PC-3 (cell line): Measurements from ENCODE around the gene HBB. TPM values are rescaled to one million over a fixed set of nuclear protein-coding genes. Genes with fewer than 3 reads are reported as not detected.

ENCODE experiments used
- ATAC-seq: fragments of 200-7000 bp; cut with Tn5 transposase; 2 replicates; pipeline ENCODE4 v1.9.1; 2020; ENCODE audit warnings: mild to moderate bottlenecking, moderate library complexity
- BruUV-seq: library from RNA; stranded (reverse); fragments of 400-500 nt; replicated peaks from 2 replicates; lab custom pipeline; 2021; lab: Mats Ljungman, UMichigan
- CTCF ChIA-PET: fragments of 300-600 bp; sonication (Branson Sonifier 250); formaldehyde crosslinking; loops from one replicate; lab custom pipeline; 2022; ENCODE audit warnings: antibody characterized with exemption; lab: Charles Lee
- POLR2A ChIA-PET: fragments of 300-600 bp; sonication (Branson Sonifier 250); formaldehyde crosslinking; loops from one replicate; lab custom pipeline; 2022; ENCODE audit warnings: antibody characterized with exemption; ENCODE audit not compliant: unreplicated experiment; lab: Charles Lee
- DNase-seq: peaks from one replicate; pipeline ENCODE4 v3.0.0-alpha.2; 2015
- H2AFZ ChIP-seq: fragments of 300-600 bp; sonication (generic); 2 replicates; pipeline ENCODE4 v1.6.0; 2016; ENCODE audit warnings: antibody characterized with exemption, low read length
- H3F3A ChIP-seq: fragments of 300-600 bp; sonication (generic); one replicate; pipeline ENCODE4 v1.6.0; 2017; ENCODE audit warnings: antibody characterized with exemption, low read length, control low read depth, mild to moderate bottlenecking; ENCODE audit not compliant: unreplicated experiment
- H3K27ac ChIP-seq: fragments of 300-600 bp; sonication (generic); 2 replicates; pipeline ENCODE4 v1.5.1; 2016; ENCODE audit warnings: mild to moderate bottlenecking, low read length
- H3K27me3 ChIP-seq: fragments of 300-600 bp; sonication (generic); 2 replicates; pipeline ENCODE4 v1.6.1; 2016; ENCODE audit warnings: low read length, mixed read lengths
- H3K36me3 ChIP-seq: fragments of 300-600 bp; sonication (generic); 2 replicates; pipeline ENCODE4 v1.6.1; 2016; ENCODE audit warnings: low read depth, mixed run types, low read length, mixed read lengths
- H3K4me1 ChIP-seq: fragments of 300-600 bp; sonication (generic); 2 replicates; pipeline ENCODE4 v1.5.1; 2016; ENCODE audit warnings: low read length; ENCODE audit not compliant: insufficient read depth
- H3K4me2 ChIP-seq: fragments of 300-600 bp; sonication (generic); 2 replicates; pipeline ENCODE4 v1.6.0; 2016; ENCODE audit warnings: low read length
- H3K4me3 ChIP-seq: fragments of 300-600 bp; sonication (generic); 2 replicates; pipeline ENCODE4 v1.5.1; 2016; ENCODE audit warnings: mild to moderate bottlenecking, low read length, mixed read lengths
- H3K79me2 ChIP-seq: fragments of 300-600 bp; sonication (generic); 2 replicates; pipeline ENCODE4 v1.6.1; 2017; ENCODE audit warnings: low read length, mixed read lengths
- H3K9ac ChIP-seq: fragments of 300-600 bp; sonication (generic); 2 replicates; pipeline ENCODE4 v1.6.0; 2016; ENCODE audit warnings: mild to moderate bottlenecking, low read length
- H3K9me2 ChIP-seq: fragments of 300-600 bp; sonication (generic); replicated peaks from 2 replicates; pipeline ENCODE4 v1.6.1; 2016; ENCODE audit warnings: mixed run types, low read length, mixed read lengths
- H3K9me3 ChIP-seq: fragments of 300-600 bp; sonication (generic); 2 replicates; pipeline ENCODE4 v1.6.1; 2016; ENCODE audit warnings: low read length, mixed read lengths
- H4K20me1 ChIP-seq: fragments of 300-600 bp; sonication (generic); 2 replicates; pipeline ENCODE4 v1.6.1; 2016; ENCODE audit warnings: low read length, mixed read lengths
- EZH2 ChIP-seq: fragments of 300-600 bp; sonication (generic); IDR thresholded peaks from one replicate; pipeline ENCODE4 v1.6.1; 2017; ENCODE audit warnings: antibody characterized with exemption, mild to moderate bottlenecking, low read length; ENCODE audit not compliant: unreplicated experiment
- EZH2phosphoT487 ChIP-seq: fragments of 300-600 bp; sonication (generic); IDR thresholded peaks from 2 replicates; pipeline ENCODE4 v1.6.1; 2018; ENCODE audit warnings: mild to moderate bottlenecking, antibody characterized with exemption, low read length, borderline replicate concordance
- intact Hi-C: fragments of 100-400 bp; cut with micrococcal nuclease; formaldehyde crosslinking; loops from 2 replicates; pipeline ENCODE4 v1.9.0; 2023
- total RNA-seq: library from RNA; depleted of rRNA; stranded (reverse); fragments of >200 nt; gene quantifications from 2 replicates; pipeline ENCODE4 v1.2.3, GENCODE V29; 2014
- TF ChIP-seq, protein P1 (sequence below): fragments of 300-600 bp; sonication (generic); conservative IDR thresholded peaks from 2 replicates; pipeline ENCODE4 v1.5.1; 2017; ENCODE audit warnings: antibody characterized with exemption, low read depth, mild to moderate bottlenecking, low read length

HBB gene
- total RNA-seq, 1 experiment from 2014 or later: not detected

GRCh38 chr11:5224538-5225479, 2.1 kb downstream of the HBB start:
- no peak for ATAC-seq
- H3K27me3 ChIP-seq: no peaks in the 10 kb centered on the region
- H3K9me3 ChIP-seq: no peaks in the 10 kb centered on the region
- no peak for DNase-seq
- H3K79me2 ChIP-seq: no peaks in the 10 kb centered on the region
- POLR2A ChIA-PET: no interaction called here
- H4K20me1 ChIP-seq: no peaks in the 10 kb centered on the region
- no peak overlapping the region for H3K4me3 ChIP-seq
- no peaks in the 10 kb centered on the region for H3F3A ChIP-seq
- BruUV-seq: no TSS peak
- no peak overlapping the region for H3K9ac ChIP-seq
- H3K9me2 ChIP-seq: no peaks in the 10 kb centered on the region
- no peak overlapping the region for H3K4me2 ChIP-seq
- H3K36me3 ChIP-seq: no peaks in the 10 kb centered on the region
- H3K4me1 ChIP-seq: no peaks in the 10 kb centered on the region
- intact Hi-C loops: no loop called here
- TF ChIP-seq EZH2 (no peak), EZH2phosphoT487 (no peak)
- TF ChIP-seq, protein P1, sequence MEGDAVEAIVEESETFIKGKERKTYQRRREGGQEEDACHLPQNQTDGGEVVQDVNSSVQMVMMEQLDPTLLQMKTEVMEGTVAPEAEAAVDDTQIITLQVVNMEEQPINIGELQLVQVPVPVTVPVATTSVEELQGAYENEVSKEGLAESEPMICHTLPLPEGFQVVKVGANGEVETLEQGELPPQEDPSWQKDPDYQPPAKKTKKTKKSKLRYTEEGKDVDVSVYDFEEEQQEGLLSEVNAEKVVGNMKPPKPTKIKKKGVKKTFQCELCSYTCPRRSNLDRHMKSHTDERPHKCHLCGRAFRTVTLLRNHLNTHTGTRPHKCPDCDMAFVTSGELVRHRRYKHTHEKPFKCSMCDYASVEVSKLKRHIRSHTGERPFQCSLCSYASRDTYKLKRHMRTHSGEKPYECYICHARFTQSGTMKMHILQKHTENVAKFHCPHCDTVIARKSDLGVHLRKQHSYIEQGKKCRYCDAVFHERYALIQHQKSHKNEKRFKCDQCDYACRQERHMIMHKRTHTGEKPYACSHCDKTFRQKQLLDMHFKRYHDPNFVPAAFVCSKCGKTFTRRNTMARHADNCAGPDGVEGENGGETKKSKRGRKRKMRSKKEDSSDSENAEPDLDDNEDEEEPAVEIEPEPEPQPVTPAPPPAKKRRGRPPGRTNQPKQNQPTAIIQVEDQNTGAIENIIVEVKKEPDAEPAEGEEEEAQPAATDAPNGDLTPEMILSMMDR: no peak
- H3K27ac ChIP-seq: no peak overlapping the region
- CTCF ChIA-PET: no interaction called here
- H2AFZ ChIP-seq: no peak overlapping the region

DNA sequence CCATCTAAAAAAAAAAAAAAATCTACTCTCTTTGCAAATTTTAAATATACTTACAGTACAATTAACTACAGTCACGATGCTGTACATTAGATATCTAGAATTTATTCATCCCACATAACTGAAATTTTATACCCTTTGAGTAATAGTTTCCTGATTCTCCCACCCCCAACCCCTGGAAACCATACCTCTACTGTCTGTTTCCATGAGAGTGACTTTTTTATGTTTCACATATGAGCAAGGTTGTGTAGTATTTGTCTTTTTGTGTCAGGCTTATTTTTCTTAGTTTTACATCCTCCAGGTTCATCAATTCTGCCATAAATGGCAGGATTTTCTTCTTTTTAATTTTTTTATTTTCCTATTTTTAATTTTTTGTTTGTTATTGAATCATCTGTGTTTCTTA, 3.2 kb downstream of the HBB start:
- H4K20me1 ChIP-seq: no peaks in the 10 kb centered on the region
- no peak overlapping the region for H2AFZ ChIP-seq
- no peak overlapping the region for H3K4me2 ChIP-seq
- DNase-seq (no peak), ATAC-seq (no peak)
- no peaks in the 10 kb centered on the region for H3K4me1 ChIP-seq
- CTCF ChIA-PET: no interaction called here
- no peaks in the 10 kb centered on the region for H3F3A ChIP-seq
- H3K36me3 ChIP-seq: no peaks in the 10 kb centered on the region
- H3K9me2 ChIP-seq: no peaks in the 10 kb centered on the region
- no peaks in the 10 kb centered on the region for H3K27me3 ChIP-seq
- no peak overlapping the region for H3K4me3 ChIP-seq
- H3K79me2 ChIP-seq: no peaks in the 10 kb centered on the region
- H3K27ac ChIP-seq: no peak overlapping the region
- TF ChIP-seq EZH2: no peak
- POLR2A ChIA-PET: no interaction called here
- no peak overlapping the region for H3K9ac ChIP-seq
- intact Hi-C loops: no loop called here
- H3K9me3 ChIP-seq: no peaks in the 10 kb centered on the region
- no TSS peak for BruUV-seq

DNA sequence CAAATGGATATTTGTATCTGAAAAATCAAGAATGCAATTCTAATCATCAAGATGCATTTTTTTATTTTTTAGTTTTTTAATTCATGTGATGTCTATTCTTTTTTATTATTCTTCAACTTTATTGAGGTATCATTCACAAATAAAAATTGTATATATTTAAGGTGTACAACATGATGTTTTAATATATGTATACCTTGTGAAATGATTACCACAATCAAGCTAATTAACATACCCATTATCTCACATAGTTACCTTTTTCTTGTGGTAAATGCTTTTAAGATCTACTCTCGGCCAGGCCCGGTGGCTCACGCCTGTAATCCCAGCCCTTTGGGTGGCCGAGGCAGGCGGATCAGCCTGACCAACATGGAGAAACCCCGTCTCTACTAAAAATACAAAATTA, 3.7 kb downstream of the HBB start:
- Histone ChIP-seq H3K9me3 (no peaks in the 10 kb centered on the region), H3K27me3 (no peaks in the 10 kb centered on the region), H3K4me2 (no peak overlapping the region), H3K79me2 (no peaks in the 10 kb centered on the region), H3K9ac (no peak overlapping the region), H2AFZ (no peak overlapping the region), H4K20me1 (no peaks in the 10 kb centered on the region), H3K4me3 (no peak overlapping the region), H3K4me1 (no peaks in the 10 kb centered on the region), H3K27ac (no peak overlapping the region), H3F3A (no peaks in the 10 kb centered on the region), H3K9me2 (no peaks in the 10 kb centered on the region), H3K36me3 (no peaks in the 10 kb centered on the region)
- TF ChIP-seq EZH2: no peak
- TF ChIP-seq, protein P1: no peak
- TF ChIP-seq EZH2phosphoT487: no peak
- intact Hi-C loops: no loop called here
- no TSS peak for BruUV-seq
- DNase-seq: no peak
- no peak for ATAC-seq
- POLR2A ChIA-PET: no interaction called here
- CTCF ChIA-PET: no interaction called here
